Measurements from ENCODE around the gene LSP1. TPM values are rescaled to one million over a fixed set of nuclear protein-coding genes. Genes with fewer than 3 reads are reported as not detected.

Gene LSP1
- total and polyA plus RNA-seq, 2 of the 4 experiments (the other 2 are of a cell fraction), result not detected

DNA sequence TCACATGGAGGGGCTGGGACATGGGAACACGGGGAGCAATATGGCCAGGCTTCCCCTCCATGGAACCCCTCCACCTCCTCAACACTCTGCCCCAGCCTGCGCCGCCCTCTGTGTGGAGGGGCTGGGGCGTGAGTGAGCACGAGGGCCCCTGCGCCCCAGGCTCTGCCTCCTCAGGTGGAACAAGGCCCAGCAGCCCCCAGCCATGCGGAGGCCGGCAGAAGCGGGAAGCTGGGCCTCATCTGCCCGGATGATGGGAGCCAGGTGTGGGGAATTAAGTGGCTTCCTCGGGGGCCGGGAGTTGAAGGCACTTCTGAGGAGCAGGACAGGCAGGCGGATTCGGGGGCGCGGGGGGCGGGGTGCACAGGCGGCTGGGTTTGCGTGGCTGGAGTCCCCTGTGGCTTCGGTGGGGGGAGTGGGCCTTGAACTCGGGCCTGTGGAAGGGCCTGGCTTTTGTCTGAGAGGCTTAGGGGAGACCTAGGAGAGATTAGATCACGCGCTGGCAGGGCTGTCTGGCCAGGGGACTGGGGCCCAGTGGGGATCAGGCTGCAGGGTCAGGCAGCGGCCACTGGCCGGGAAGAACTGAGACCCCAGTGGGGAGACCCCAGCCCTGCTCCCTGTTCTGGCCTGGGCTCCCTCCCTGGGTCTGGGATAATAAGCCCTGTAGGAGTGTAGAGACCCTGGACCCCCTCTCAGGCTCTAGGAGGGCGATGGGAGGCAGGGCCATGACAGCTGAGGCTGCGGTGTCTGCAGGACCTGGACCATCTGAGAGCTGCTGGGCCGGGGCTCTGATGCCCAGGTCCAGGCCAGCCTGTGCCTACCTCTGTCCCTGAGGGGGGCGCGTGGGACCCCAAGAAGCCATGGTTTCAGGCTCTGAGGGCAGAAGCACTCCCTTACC, 25.5 kb downstream of the LSP1 start (continued):
- TF ChIP-seq CEBPB (IDR thresholded peaks at IDR 0.05; ENCODE audit: low read depth, low read length), result no peak

- H2BK15ac ChIP-seq (ENCODE audit: low read depth, low read length), result no peak overlapping the region
- no peak overlapping the region for H2AK9ac ChIP-seq (replicated peaks; ENCODE audit: low read depth, low read length, poor library complexity)
- POLR2A ChIA-PET (ENCODE audit: unreplicated experiment), result no interaction called here
- no peak overlapping the region for H2BK120ac ChIP-seq (ENCODE audit: low read depth, low read length)
- H3K79me1 ChIP-seq (ENCODE audit: low read depth in 1 of 2, low read length in 2 of 2), result no peaks in the 10 kb centered on the region
- no peak overlapping the region for H2BK20ac ChIP-seq (ENCODE audit: low read depth, low read length)
- ATAC-seq (ENCODE audit: low read depth) (no peak), DNase-seq (no peak)
- H3K27me3 ChIP-seq (ENCODE audit: control insufficient read depth, insufficient read depth, low read length), result peaks cover 9% of the 10 kb centered on the region; the same call in 1 of the 2 replicates
- H3K4me1 ChIP-seq (ENCODE audit: control insufficient read depth, insufficient read depth, low read length), result peaks cover 3% of the 10 kb centered on the region; the same call in 1 of the 2 replicates
- dilution Hi-C loops (cut with HindIII; ENCODE audit: low sequenced_read_pairs, unreplicated experiment) (no loop called here), intact Hi-C loops (cut with micrococcal nuclease) (no loop called here), in situ Hi-C loops (cut with MboI; ENCODE audit: low sequenced_read_pairs) (no loop called here)
- H3K9me3 ChIP-seq (ENCODE audit: control insufficient read depth, insufficient read depth, low read length), result no peaks in the 10 kb centered on the region
- H4K91ac ChIP-seq (ENCODE audit: insufficient read depth, low read depth, low read length), result no peak overlapping the region
- no peaks in the 10 kb centered on the region for H4K20me1 ChIP-seq (ENCODE audit: insufficient read depth, low read length)
- H3K14ac ChIP-seq (replicated peaks; ENCODE audit: low read depth, low read length), result no peak overlapping the region
- CTCF ChIA-PET, result no interaction called here
- BruUV-seq (replicated peaks), result no TSS peak
- H2BK5ac ChIP-seq (ENCODE audit: low read depth, low read length, poor library complexity, severe bottlenecking), result no peak overlapping the region
- H3K56ac ChIP-seq (ENCODE audit: extremely low read depth, insufficient read depth, low read length), result no peak overlapping the region
- H3K23ac ChIP-seq (ENCODE audit: low read depth, low read length), result no peak overlapping the region
- H4K8ac ChIP-seq (ENCODE audit: low read depth in 2 of 2, low read length in 2 of 2), result no peak overlapping the region
- H3K9ac ChIP-seq (ENCODE audit: low read depth, low read length), result no peak overlapping the region
- no peak overlapping the region for H3K18ac ChIP-seq (ENCODE audit: low read depth, low read length)
- no peak overlapping the region for H2AK5ac ChIP-seq (ENCODE audit: low read depth, low read length)
- no peak overlapping the region for H4K5ac ChIP-seq (ENCODE audit: low read depth, low read length)
- H3K36me3 ChIP-seq (ENCODE audit: control insufficient read depth, insufficient read depth, low read length), result no peaks in the 10 kb centered on the region
- no peak overlapping the region for H3K4me2 ChIP-seq (ENCODE audit: low read depth, low read length)
- H2AFZ ChIP-seq (replicated peaks; ENCODE audit: low read length, poor library complexity), result no peak overlapping the region
- WGBS, 2 experiments (ENCODE audit: extremely low coverage in 2 of 2, insufficient read length in 1 of 2), result 68% methylated on average over 6 of the region's 13 CpGs; no CpG with 5 or more reads in 1 of the 2 experiments
- H3K27ac ChIP-seq (ENCODE audit: insufficient read depth, low read length), result no peak overlapping the region
- TF ChIP-seq POLR2A (IDR thresholded peaks at IDR 0.05; ENCODE audit: low read depth, low read length) (no peak), MXI1 (IDR thresholded peaks at IDR 0.05; ENCODE audit: borderline replicate concordance, low read depth, low read length) (no peak), SMC3 (IDR thresholded peaks at IDR 0.05; ENCODE audit: low read depth, low read length) (no peak), NFE2L2 (IDR thresholded peaks at IDR 0.05; ENCODE audit: low read depth, low read length) (no peak), CEBPB (IDR thresholded peaks at IDR 0.05; ENCODE audit: low read depth, low read length) (no peak), MAZ (IDR thresholded peaks at IDR 0.05; ENCODE audit: borderline replicate concordance, low read depth, low read length) (no peak), BHLHE40 (IDR thresholded peaks at IDR 0.05; ENCODE audit: low read depth, low read length) (no peak), MAFK (IDR thresholded peaks at IDR 0.05; ENCODE audit: low read depth, low read length) (no peak), ELK1 (IDR thresholded peaks at IDR 0.05; ENCODE audit: borderline replicate concordance, low read depth, low read length) (no peak)
- TF ChIP-seq, protein P1, sequence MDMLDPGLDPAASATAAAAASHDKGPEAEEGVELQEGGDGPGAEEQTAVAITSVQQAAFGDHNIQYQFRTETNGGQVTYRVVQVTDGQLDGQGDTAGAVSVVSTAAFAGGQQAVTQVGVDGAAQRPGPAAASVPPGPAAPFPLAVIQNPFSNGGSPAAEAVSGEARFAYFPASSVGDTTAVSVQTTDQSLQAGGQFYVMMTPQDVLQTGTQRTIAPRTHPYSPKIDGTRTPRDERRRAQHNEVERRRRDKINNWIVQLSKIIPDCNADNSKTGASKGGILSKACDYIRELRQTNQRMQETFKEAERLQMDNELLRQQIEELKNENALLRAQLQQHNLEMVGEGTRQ (IDR thresholded peaks at IDR 0.05; ENCODE audit: low read depth, low read length), result no peak
- H3K4ac ChIP-seq (ENCODE audit: low read depth, low read length), result no peak overlapping the region
- H3K4me3 ChIP-seq (ENCODE audit: insufficient read depth, low read depth, low read length), result no peak overlapping the region
- no peaks in the 10 kb centered on the region for H3K9me1 ChIP-seq (ENCODE audit: insufficient read depth, low read length)
Observed at GRCh38 chr11:1879342-1879940, 26.6 kb downstream of the LSP1 start.
